CD4-positive, alpha-beta memory T cell (primary cell): Measurements from ENCODE around the gene GPX4. TPM values are rescaled to one million over a fixed set of nuclear protein-coding genes. Genes with fewer than 3 reads are reported as not detected.

Source experiments
- CTCF ChIA-PET: fragments of 350-600 bp; sonication (Branson Sonifier 250); formaldehyde crosslinking; loops from one replicate; lab custom pipeline; 2021; ENCODE audit warnings: inconsistent platforms; ENCODE audit not compliant: partially characterized antibody; lab: Charles Lee
- POLR2A ChIA-PET: fragments of 350-600 bp; sonication (Branson Sonifier 250); formaldehyde crosslinking; loops from one replicate; lab custom pipeline; 2021; ENCODE audit not compliant: partially characterized antibody; lab: Charles Lee
- DNase-seq, 5 donors: peaks; one replicate each; pipeline versions ENCODE4 v3.0.0 to v3.0.0-alpha.2; 2020 to 2022; ENCODE audit warnings: mixed read lengths in 1 of 5
- H3K27ac ChIP-seq: one replicate; pipeline ENCODE4 v1.7.0; 2013; ENCODE audit warnings: low read depth, low read length
- H3K27me3 ChIP-seq: 2 replicates; pipeline ENCODE4 v1.7.0; 2013; ENCODE audit warnings: mild to moderate bottlenecking, low read length, moderate library complexity; ENCODE audit not compliant: insufficient read depth
- H3K36me3 ChIP-seq: 2 replicates; pipeline ENCODE4 v1.7.0; 2013; ENCODE audit warnings: mild to moderate bottlenecking, low read length, moderate library complexity; ENCODE audit not compliant: insufficient read depth
- H3K4me1 ChIP-seq: 2 replicates; pipeline ENCODE4 v1.7.0; 2013; ENCODE audit warnings: mild to moderate bottlenecking, low read length, moderate library complexity; ENCODE audit not compliant: insufficient read depth
- H3K4me3 ChIP-seq, 2 donors: one replicate each; pipeline ENCODE4 v1.7.0; 2013; ENCODE audit warnings: low read length in 2 of 2, mild to moderate bottlenecking in 1 of 2
- H3K9me3 ChIP-seq, 2 donors: one replicate each; pipeline ENCODE4 v1.7.0; 2013; ENCODE audit warnings: low read length in 2 of 2, control low read depth in 1 of 2; ENCODE audit not compliant: control insufficient read depth in 1 of 2
- H3K27ac Mint-ChIP-seq, 7 donors: one replicate each; pipeline ENCODE4 v1.8.0; 2020 to 2021; ENCODE audit warnings: mixed read lengths in 7 of 7, mild to moderate bottlenecking in 6 of 7, inconsistent platforms in 3 of 7, moderate library complexity in 3 of 7
- H3K27me3 Mint-ChIP-seq, 2 donors: one replicate each; pipeline ENCODE4 v1.8.0; 2020 to 2021; ENCODE audit warnings: mixed read lengths in 2 of 2
- H3K36me3 Mint-ChIP-seq, 2 donors: one replicate each; pipeline ENCODE4 v1.8.0; 2020 to 2021; ENCODE audit warnings: mixed read lengths in 2 of 2, inconsistent platforms in 1 of 2, mild to moderate bottlenecking in 1 of 2
- H3K4me1 Mint-ChIP-seq, 4 donors: one replicate each; pipeline ENCODE4 v1.8.0; 2020 to 2021; ENCODE audit warnings: mixed read lengths in 4 of 4, mild to moderate bottlenecking in 1 of 4
- H3K4me3 Mint-ChIP-seq, 8 donors: one replicate each; pipeline ENCODE4 v1.8.0; 2020 to 2021; ENCODE audit warnings: mixed read lengths in 8 of 8, mild to moderate bottlenecking in 7 of 8, moderate library complexity in 6 of 8, inconsistent platforms in 3 of 8
- H3K9me3 Mint-ChIP-seq, 8 donors: one replicate each; pipeline ENCODE4 v1.8.0; 2020 to 2021; ENCODE audit warnings: mixed read lengths in 8 of 8, mild to moderate bottlenecking in 5 of 8, inconsistent platforms in 3 of 8, moderate library complexity in 1 of 8
- intact Hi-C: fragments of 100-400 bp; cut with micrococcal nuclease; formaldehyde crosslinking; loops from one replicate; pipeline ENCODE4 v1.15.1; 2023
- polyA plus RNA-seq, 2 donors: library from polyadenylated mRNA; unstranded; fragments of 300-500 nt; fragmentation: Illumina TruSeq; gene quantifications; one replicate each; pipeline ENCODE4 v1.2.3, GENCODE V29; 2021
- total RNA-seq, 2 experiments: library from RNA; stranded (reverse); gene quantifications; one replicate each; pipeline ENCODE4 v1.2.3, GENCODE V29; 2021

GPX4 gene
- total and polyA plus RNA-seq, 4 experiments from 2014 or later: 210 to 406 (median 310) TPM

GRCh38 chr19:1105008-1105872 is 1.4 kb downstream of the GPX4 start:
- Mint-ChIP-seq H3K4me3 (peak overlapping the region; percentile 57 to 85 (median 74)), H3K4me1 (peaks cover 12 to 38% (median 25%) of the 10 kb centered on the region in 4 donors), H3K27me3 (no peaks in the 10 kb centered on the region), H3K27ac (peak overlapping the region; percentile 27 to 91 (median 78)), H3K36me3 (peaks cover 0 to 13% of the 10 kb centered on the region in 2 donors), H3K9me3 (peaks cover 0 to 6% (median 0%) of the 10 kb centered on the region in 8 donors)
- DNase-seq: peak in 1 of 5 donors; percentile 56
- Histone ChIP-seq H3K4me3 (peak overlapping the region; percentile 36 to 76), H3K9me3 (no peaks in the 10 kb centered on the region), H3K4me1 (peaks cover 32% of the 10 kb centered on the region), H3K27me3 (no peaks in the 10 kb centered on the region), H3K36me3 (peaks cover 7% of the 10 kb centered on the region), H3K27ac (peak overlapping the region; percentile 96)
- intact Hi-C loops: no loop called here
- ChIA-PET CTCF (interaction anchor here (1.0 to 1.7 kb wide), 2 partner anchors 40 to 47 kb away, joined by 3 to 4 read pairs; no protein-coding TSS in a partner anchor), POLR2A (interaction anchor here (0.6 to 47.8 kb wide), 12 partner anchors 8 to 164 kb away, joined by 3 to 3893 read pairs (median 6); partner anchors contain the start of genes ABCA7, ARHGAP45, CIRBP and CNN2)

GRCh38 chr19:1105873-1106840 is 2.4 kb downstream of the GPX4 start:
- Histone ChIP-seq H3K27ac (no peak overlapping the region), H3K4me3 (no peak overlapping the region), H3K4me1 (peaks cover 31% of the 10 kb centered on the region), H3K36me3 (peaks cover 14% of the 10 kb centered on the region), H3K27me3 (no peaks in the 10 kb centered on the region), H3K9me3 (no peaks in the 10 kb centered on the region)
- H3K27me3 Mint-ChIP-seq: no peaks in the 10 kb centered on the region
- DNase-seq: peak in 1 of 5 donors; percentile 41
- H3K9me3 Mint-ChIP-seq: peaks cover 0 to 6% (median 0%) of the 10 kb centered on the region in 8 donors
- intact Hi-C loops: no loop called here
- peaks cover 0 to 16% of the 10 kb centered on the region in 2 donors for H3K36me3 Mint-ChIP-seq
- H3K4me3 Mint-ChIP-seq: peak overlapping the region; percentile 35 to 78 (median 67)
- CTCF ChIA-PET: interaction anchor here (1.7 kb wide), 1 partner anchor 41 kb away, joined by 4 read pairs; no protein-coding TSS in a partner anchor
- peaks cover 12 to 34% (median 24%) of the 10 kb centered on the region in 4 donors for H3K4me1 Mint-ChIP-seq
- POLR2A ChIA-PET: interaction anchor here (0.9 to 47.8 kb wide), 7 partner anchors 9 to 88 kb away, joined by 3 to 3893 read pairs (median 6); partner anchors contain the start of genes ABCA7, ARHGAP45 and CNN2
- peak overlapping the region; percentile 42 to 91 (median 48) for H3K27ac Mint-ChIP-seq

- intact Hi-C loops: no loop called here
- no peak overlapping the region for H3K27ac ChIP-seq
- POLR2A ChIA-PET: interaction anchor here (1.1 to 47.8 kb wide), 4 partner anchors 24 to 87 kb away, joined by 4 to 3893 read pairs (median 8); partner anchors contain the start of genes ABCA7 and ARHGAP45
Observed at GRCh38 chr19:1106841-1107660, 3.3 kb downstream of the GPX4 start.

GRCh38 chr19:1107661-1108261 is 4.0 kb downstream of the GPX4 start:
- Mint-ChIP-seq H3K36me3 (peaks cover 0 to 17% of the 10 kb centered on the region in 2 donors), H3K4me3 (no peak overlapping the region), H3K27me3 (no peaks in the 10 kb centered on the region), H3K9me3 (peaks cover 0 to 6% (median 0%) of the 10 kb centered on the region in 8 donors), H3K27ac (peak overlapping the region in 1 of 7 donors; percentile 78), H3K4me1 (peaks cover 4 to 18% (median 11%) of the 10 kb centered on the region in 4 donors)
- intact Hi-C loops: no loop called here
- Histone ChIP-seq H3K4me3 (no peak overlapping the region), H3K27me3 (no peaks in the 10 kb centered on the region), H3K36me3 (peaks cover 16% of the 10 kb centered on the region), H3K9me3 (no peaks in the 10 kb centered on the region), H3K4me1 (peaks cover 15% of the 10 kb centered on the region), H3K27ac (no peak overlapping the region)
- ChIA-PET POLR2A (interaction anchor here (1.0 to 47.8 kb wide), 3 partner anchors 13 to 45 kb away, joined by 3 to 3893 read pairs (median 5); partner anchors contain the start of genes ABCA7, ARHGAP45 and POLR2E), CTCF (no interaction called here)
- DNase-seq: no peak

More at GRCh38 chr19:1106841-1107660, 3.3 kb downstream of the GPX4 start:
- no peaks in the 10 kb centered on the region for H3K27me3 Mint-ChIP-seq
- peak overlapping the region in 4 of 7 donors; percentile 37 to 88 (median 76) for H3K27ac Mint-ChIP-seq
- Histone ChIP-seq H3K9me3 (no peaks in the 10 kb centered on the region), H3K36me3 (peaks cover 16% of the 10 kb centered on the region), H3K4me1 (peaks cover 22% of the 10 kb centered on the region), H3K4me3 (no peak overlapping the region), H3K27me3 (no peaks in the 10 kb centered on the region)
- H3K9me3 Mint-ChIP-seq: peaks cover 0 to 6% (median 0%) of the 10 kb centered on the region in 8 donors
- CTCF ChIA-PET: interaction anchor here (1.7 kb wide), 1 partner anchor 42 kb away, joined by 4 read pairs; no protein-coding TSS in a partner anchor
- DNase-seq: peak in 2 of 5 donors; percentile 12 to 44
- H3K4me1 Mint-ChIP-seq: peaks cover 8 to 25% (median 16%) of the 10 kb centered on the region in 4 donors
- peak overlapping the region in 4 of 8 donors; percentile 10 to 75 (median 40) for H3K4me3 Mint-ChIP-seq
- peaks cover 0 to 16% of the 10 kb centered on the region in 2 donors for H3K36me3 Mint-ChIP-seq

GRCh38 chr19:1108291-1109031 is 4.7 kb downstream of the GPX4 start:
- Histone ChIP-seq H3K27ac (no peak overlapping the region), H3K27me3 (no peaks in the 10 kb centered on the region), H3K4me1 (peaks cover 9% of the 10 kb centered on the region), H3K9me3 (no peaks in the 10 kb centered on the region), H3K4me3 (no peak overlapping the region), H3K36me3 (peaks cover 16% of the 10 kb centered on the region)
- intact Hi-C loops: no loop called here
- Mint-ChIP-seq H3K27ac (no peak overlapping the region), H3K9me3 (peaks cover 0 to 6% (median 0%) of the 10 kb centered on the region in 8 donors), H3K4me3 (no peak overlapping the region), H3K27me3 (no peaks in the 10 kb centered on the region), H3K36me3 (peaks cover 0 to 19% of the 10 kb centered on the region in 2 donors), H3K4me1 (peaks cover 1 to 11% (median 7%) of the 10 kb centered on the region in 4 donors)
- ChIA-PET CTCF (no interaction called here), POLR2A (interaction anchor here (1.0 to 47.8 kb wide), 3 partner anchors 14 to 45 kb away, joined by 3 to 3893 read pairs (median 5); partner anchors contain the start of genes ABCA7, ARHGAP45 and POLR2E)
- DNase-seq: no peak
